Smooth muscle cell (in vitro differentiated cells): Measurements from ENCODE around the gene DTWD2. TPM values are rescaled to one million over a fixed set of nuclear protein-coding genes. Genes with fewer than 3 reads are reported as not detected.

Experiments used
- DNase-seq: peaks from one replicate; lab custom pipeline; 2025; ENCODE audit not compliant: unreplicated experiment; lab: John Stamatoyannopoulos, UW
- H2AFZ ChIP-seq: fragments of 200-600 bp; sonication (generic); 2 replicates; pipeline ENCODE4 v1.6.0; 2016; ENCODE audit warnings: antibody characterized with exemption, low read depth, mild to moderate bottlenecking
- H3F3A ChIP-seq: fragments of 200-600 bp; sonication (generic); 2 replicates; pipeline ENCODE4 v1.6.0; 2017; ENCODE audit warnings: antibody characterized with exemption, low read depth
- H3K27ac ChIP-seq: fragments of 200-600 bp; sonication (generic); 2 replicates; pipeline ENCODE4 v1.5.1; 2016; ENCODE audit warnings: low read depth, mild to moderate bottlenecking
- H3K27me3 ChIP-seq: fragments of 200-600 bp; sonication (generic); 2 replicates; pipeline ENCODE4 v1.6.1; 2016; ENCODE audit warnings: low read depth, mild to moderate bottlenecking
- H3K36me3 ChIP-seq: fragments of 200-600 bp; sonication (generic); 2 replicates; pipeline ENCODE4 v1.5.1; 2016; ENCODE audit warnings: low read depth
- H3K4me1 ChIP-seq: fragments of 200-600 bp; sonication (generic); 2 replicates; pipeline ENCODE4 v1.5.1; 2016; ENCODE audit warnings: low read depth
- H3K4me2 ChIP-seq: fragments of 200-600 bp; sonication (generic); 2 replicates; pipeline ENCODE4 v1.6.0; 2016; ENCODE audit warnings: mild to moderate bottlenecking
- H3K4me3 ChIP-seq: fragments of 200-600 bp; sonication (generic); 2 replicates; pipeline ENCODE4 v1.5.1; 2016; ENCODE audit warnings: mild to moderate bottlenecking
- H3K79me2 ChIP-seq: fragments of 200-600 bp; sonication (generic); 2 replicates; pipeline ENCODE4 v1.6.0; 2016; ENCODE audit warnings: low read depth, mild to moderate bottlenecking
- H3K9ac ChIP-seq: fragments of 200-600 bp; sonication (generic); 2 replicates; pipeline ENCODE4 v1.6.0; 2016; ENCODE audit warnings: low read depth
- H3K9me3 ChIP-seq: fragments of 200-600 bp; sonication (generic); replicated peaks from 2 replicates; pipeline ENCODE4 v1.5.1; 2016; ENCODE audit warnings: low read depth
- H4K20me1 ChIP-seq: fragments of 200-600 bp; sonication (generic); 2 replicates; pipeline ENCODE4 v1.6.0; 2016; ENCODE audit warnings: low read depth
- WGBS: methylation state at CpG from one replicate; pipeline ENCODE4 v1.1.7; 2016; ENCODE audit warnings: low lambda C conversion rate; 5-methylcytosine and 5-hydroxymethylcytosine counted together
- polyA plus RNA-seq: library from polyadenylated mRNA; unstranded; fragments of >200 nt; fragmentation: Nextera tagmentation; extraction: Ambion mirVana; gene quantifications from 2 replicates; pipeline ENCODE4 v1.2.1, GENCODE V29; 2016
- total RNA-seq: library from RNA; depleted of rRNA; stranded (reverse); fragments of >200 nt; gene quantifications from 2 replicates; pipeline ENCODE4 v1.2.3, GENCODE V29; 2014
- TF ChIP-seq, protein P1 (sequence below): fragments of 200-600 bp; sonication (generic); IDR thresholded peaks from 2 replicates; pipeline ENCODE4 v1.5.1; 2017; ENCODE audit warnings: borderline replicate concordance, mild to moderate bottlenecking, antibody characterized with exemption; ENCODE audit not compliant: insufficient read depth, poor library complexity, severe bottlenecking

DTWD2 gene
- total and polyA plus RNA-seq, 2 experiments from 2014 or later, result 0.58 to 1.7 TPM

- H3K27ac ChIP-seq, result no peak overlapping the region
- H4K20me1 ChIP-seq, result no peaks in the 10 kb centered on the region
- no peaks in the 10 kb centered on the region for H3K79me2 ChIP-seq
- DNase-seq, result no peak
- no peaks in the 10 kb centered on the region for H3F3A ChIP-seq
- no peaks in the 10 kb centered on the region for H3K4me1 ChIP-seq
- no peak overlapping the region for H2AFZ ChIP-seq
- H3K4me3 ChIP-seq, result no peak overlapping the region
- no peaks in the 10 kb centered on the region for H3K27me3 ChIP-seq
- no peak overlapping the region for H3K4me2 ChIP-seq
- 45% methylated on average over 5 of the region's 5 CpGs for WGBS
- no peaks in the 10 kb centered on the region for H3K36me3 ChIP-seq
- no peaks in the 10 kb centered on the region for H3K9me3 ChIP-seq
- TF ChIP-seq, protein P1, sequence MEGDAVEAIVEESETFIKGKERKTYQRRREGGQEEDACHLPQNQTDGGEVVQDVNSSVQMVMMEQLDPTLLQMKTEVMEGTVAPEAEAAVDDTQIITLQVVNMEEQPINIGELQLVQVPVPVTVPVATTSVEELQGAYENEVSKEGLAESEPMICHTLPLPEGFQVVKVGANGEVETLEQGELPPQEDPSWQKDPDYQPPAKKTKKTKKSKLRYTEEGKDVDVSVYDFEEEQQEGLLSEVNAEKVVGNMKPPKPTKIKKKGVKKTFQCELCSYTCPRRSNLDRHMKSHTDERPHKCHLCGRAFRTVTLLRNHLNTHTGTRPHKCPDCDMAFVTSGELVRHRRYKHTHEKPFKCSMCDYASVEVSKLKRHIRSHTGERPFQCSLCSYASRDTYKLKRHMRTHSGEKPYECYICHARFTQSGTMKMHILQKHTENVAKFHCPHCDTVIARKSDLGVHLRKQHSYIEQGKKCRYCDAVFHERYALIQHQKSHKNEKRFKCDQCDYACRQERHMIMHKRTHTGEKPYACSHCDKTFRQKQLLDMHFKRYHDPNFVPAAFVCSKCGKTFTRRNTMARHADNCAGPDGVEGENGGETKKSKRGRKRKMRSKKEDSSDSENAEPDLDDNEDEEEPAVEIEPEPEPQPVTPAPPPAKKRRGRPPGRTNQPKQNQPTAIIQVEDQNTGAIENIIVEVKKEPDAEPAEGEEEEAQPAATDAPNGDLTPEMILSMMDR, result peak; percentile 49
- no peak overlapping the region for H3K9ac ChIP-seq
These were observed 33.8 kb upstream of the DTWD2 start for GRCh38 chr5:119022017-119022745.

- TF ChIP-seq, protein P1, result no peak
- no peaks in the 10 kb centered on the region for H3K79me2 ChIP-seq
- H3K9me3 ChIP-seq, result no peaks in the 10 kb centered on the region
- H3K4me2 ChIP-seq, result no peak overlapping the region
- H4K20me1 ChIP-seq, result no peaks in the 10 kb centered on the region
- no peak for DNase-seq
- no peaks in the 10 kb centered on the region for H3K36me3 ChIP-seq
- H3K27ac ChIP-seq, result no peak overlapping the region
- WGBS, result 94% methylated on average over 3 of the region's 3 CpGs
- no peak overlapping the region for H2AFZ ChIP-seq
- no peak overlapping the region for H3K4me3 ChIP-seq
- no peaks in the 10 kb centered on the region for H3K4me1 ChIP-seq
- no peaks in the 10 kb centered on the region for H3K27me3 ChIP-seq
- H3K9ac ChIP-seq, result no peak overlapping the region
- H3F3A ChIP-seq, result no peaks in the 10 kb centered on the region
These were observed 32.9 kb upstream of the DTWD2 start for GRCh38 chr5:119021149-119021732.

DNA sequence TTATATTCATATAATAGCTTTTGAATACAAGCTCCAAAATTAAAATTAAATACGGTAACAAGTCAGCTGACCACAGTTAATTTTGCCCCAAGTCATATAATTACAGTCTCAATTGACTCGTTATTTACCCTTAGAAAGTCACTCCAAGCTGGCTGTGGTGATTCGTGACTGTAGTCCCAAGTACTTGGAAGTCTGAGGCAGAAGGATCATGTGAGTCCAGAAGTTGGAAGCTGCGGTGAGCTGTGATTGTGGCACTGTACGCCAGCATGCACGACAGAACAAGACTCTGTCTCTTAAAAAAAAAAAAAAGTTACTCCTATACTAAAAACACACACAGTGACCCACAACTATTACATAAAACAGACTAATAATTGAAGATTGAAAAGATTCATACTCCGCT lies 31.6 kb upstream of the DTWD2 start:
- H3K36me3 ChIP-seq, result no peaks in the 10 kb centered on the region
- no peaks in the 10 kb centered on the region for H4K20me1 ChIP-seq
- TF ChIP-seq, protein P1, result no peak
- no peak overlapping the region for H2AFZ ChIP-seq
- 79% methylated on average over 7 of the region's 7 CpGs for WGBS
- H3K9ac ChIP-seq, result no peak overlapping the region
- no peak for DNase-seq
- no peak overlapping the region for H3K27ac ChIP-seq
- H3K27me3 ChIP-seq, result no peaks in the 10 kb centered on the region
- H3K4me3 ChIP-seq, result no peak overlapping the region
- no peaks in the 10 kb centered on the region for H3F3A ChIP-seq
- no peaks in the 10 kb centered on the region for H3K4me1 ChIP-seq
- no peak overlapping the region for H3K4me2 ChIP-seq
- no peaks in the 10 kb centered on the region for H3K79me2 ChIP-seq
- H3K9me3 ChIP-seq, result no peaks in the 10 kb centered on the region
